ENCODE results near the gene FNDC11.

GRCh38 chr20:63595416-63596127, 41.6 kb downstream of the FNDC11 start:
- no peak for TF ChIP-seq POLR2AphosphoS5 (IDR thresholded peaks at IDR 0.05)
- no peak for TF ChIP-seq CTCF (IDR thresholded peaks at IDR 0.05)
- no peak for TF ChIP-seq POLR2A (IDR thresholded peaks at IDR 0.05)

Measured in transverse colon (tissue), 4 donors.